Heart left ventricle (tissue), 16 donors: ENCODE measurements around the gene EGFL8. TPM values are rescaled to one million over a fixed set of nuclear protein-coding genes. Genes with fewer than 3 reads are reported as not detected.

Source experiments
- ATAC-seq, 4 donors: fragments of 200-7000 bp; cut with Tn5 transposase; one replicate each; pipeline ENCODE4 v1.9.1; 2020 to 2022; ENCODE audit warnings: moderate library complexity in 4 of 4, mild to moderate bottlenecking in 3 of 4, moderate number of reproducible peaks in 1 of 4
- DNase-seq, 5 donors: peaks; one replicate each; pipeline ENCODE4 v3.0.0-alpha.2; 2020
- H3K27ac ChIP-seq, 12 donors: fragments of 200-600 bp; sonication (generic) in 4 of 12; one replicate each; pipeline versions ENCODE4 v1.5.0 to v1.8.0; 2016 to 2022; ENCODE audit warnings: mild to moderate bottlenecking in 2 of 12
- H3K27me3 ChIP-seq, 9 donors: fragments of 200-600 bp; sonication (generic) in 2 of 9; one replicate each; pipeline versions ENCODE4 v1.5.1 to v1.8.0; 2016 to 2022; ENCODE audit warnings: mild to moderate bottlenecking in 3 of 9
- H3K36me3 ChIP-seq, 9 donors: fragments of 200-600 bp; sonication (generic) in 2 of 9; one replicate each; pipeline versions ENCODE4 v1.5.0 to v1.8.0; 2018 to 2022; ENCODE audit warnings: mild to moderate bottlenecking in 2 of 9
- H3K4me1 ChIP-seq, 12 donors: fragments of 200-600 bp; sonication (generic) in 4 of 12; one replicate each; pipeline versions ENCODE4 v1.5.0 to v1.8.0; 2016 to 2022; ENCODE audit warnings: mild to moderate bottlenecking in 3 of 12
- H3K4me3 ChIP-seq, 12 donors: fragments of 200-600 bp; sonication (generic) in 4 of 12; one replicate each; pipeline versions ENCODE4 v1.5.0 to v1.8.0; 2017 to 2022; ENCODE audit warnings: mild to moderate bottlenecking in 9 of 12, moderate library complexity in 4 of 12
- H3K9me3 ChIP-seq, 12 donors: fragments of 200-600 bp; sonication (generic) in 4 of 12; one replicate each; pipeline versions ENCODE4 v1.5.0 to v1.8.0; 2016 to 2022; ENCODE audit warnings: mild to moderate bottlenecking in 1 of 12
- CTCF ChIP-seq, 12 donors: fragments of 200-600 bp; sonication (generic) in 4 of 12; IDR thresholded peaks; one replicate each; pipeline versions ENCODE4 v1.5.0 to v1.8.0; 2018 to 2022; ENCODE audit warnings: antibody characterized with exemption in 12 of 12, mild to moderate bottlenecking in 5 of 12
- POLR2A ChIP-seq, 2 donors: fragments of 450-650 bp; IDR thresholded peaks; one replicate each; pipeline ENCODE4 v1.6.1; 2017; ENCODE audit warnings: antibody characterized with exemption in 2 of 2, mild to moderate bottlenecking in 2 of 2, moderate library complexity in 2 of 2
- WGBS, 4 donors: extraction: QIAGEN DNeasy Blood & Tissue Kit in 2 of 4; methylation state at CpG; one replicate each; pipeline versions ENCODE4 v1.1.5 to v1.1.7; 2013 to 2018; 5-methylcytosine and 5-hydroxymethylcytosine counted together
- intact Hi-C, 10 donors: fragments of 100-400 bp; cut with DNase I; formaldehyde crosslinking; loops; one replicate each; pipeline versions ENCODE4 v1.11.1 to v1.14.2; 2022
- polyA plus RNA-seq, 2 donors: library from polyadenylated mRNA; stranded (reverse); fragments of 200-250 nt; gene quantifications; one replicate each; pipeline ENCODE4 v1.2.3, GENCODE V29; 2013
- total RNA-seq, 9 donors: library from RNA; depleted of rRNA in 2 of 9; stranded (reverse); fragments of >200 nt in 2 of 9; fragmentation: NEBNext Ultra II Directional in 3 of 9; extraction: Animal tissue kit (Norgen Biotek cat#: 25700) in 3 of 9; gene quantifications; one replicate each; pipeline versions ENCODE4 v1.1.0 to v1.2.4, GENCODE V29; 2016 to 2023
- donor health status: ischemic (EF 13 %, LVEDD 7.1; RV severe dilation, severe dysfunction).
- donor health status: healthy with polysubstance abuse.
- donor health status: DM: no; HTN: yes; CAD: no.
- donor health status: DM: no; HTN: no; CAD: no.
- donor health status: ischemic (EF 25% LVEDD 6.9; RV normal size, moderate dysfunction).
- donor health status: ischemic (EF 25% LVEDD 5.7; RV mildly dilated, moderate dysfunction).
- donor health status: healthy.
- donor health status: DM: yes; HTN: yes; CAD: no.
- donor health status: ischemic (EF 35%, LVEDD 5.7; RV mildly dilated, moderate dysfunction).
- donor health status: nonischemic (EF 11% LVEDD 7.7; RV severe dilation, severe dysfunction).
- donor health status: DM: yes; HTN: yes; CAD: no.
- donor health status: PGD.
- donor health status: ischemic (EF 29% LVEDD 5.4; RV normal size, mild dysfunction).
- donor health status: nonischemic (EF 23%, LVEDD 6.1; RV moderate dilation, normal function).

EGFL8 gene
- total and polyA plus RNA-seq, 11 donors, result 2.4 to 11.2 (median 6.1) TPM

DNA sequence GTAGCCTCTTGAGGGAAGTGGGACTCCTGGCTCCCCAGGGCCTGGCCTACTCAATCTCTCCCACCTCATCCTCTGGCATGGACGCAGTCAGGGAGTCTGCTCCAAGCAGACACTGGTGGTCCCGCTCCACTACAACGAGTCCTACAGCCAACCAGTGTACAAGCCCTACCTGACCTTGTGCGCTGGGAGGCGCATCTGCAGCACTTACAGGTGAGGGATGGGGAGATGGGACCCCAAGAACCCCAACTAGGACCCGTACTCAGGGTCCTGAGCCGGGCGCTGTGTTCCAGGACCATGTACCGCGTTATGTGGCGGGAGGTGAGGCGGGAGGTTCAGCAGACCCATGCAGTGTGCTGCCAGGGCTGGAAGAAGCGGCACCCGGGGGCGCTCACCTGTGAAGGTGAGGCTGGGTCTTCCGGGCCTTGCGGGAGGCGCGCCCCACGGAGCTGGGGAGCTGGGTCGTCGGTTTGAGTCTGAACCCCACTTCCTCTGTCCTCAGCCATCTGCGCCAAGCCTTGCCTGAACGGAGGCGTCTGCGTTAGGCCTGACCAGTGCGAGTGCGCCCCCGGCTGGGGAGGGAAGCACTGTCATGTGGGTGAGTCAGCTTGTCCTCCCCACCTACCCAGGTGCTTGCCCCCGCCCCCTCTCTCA lies 2.1 kb downstream of the EGFL8 start:
- Histone ChIP-seq H3K4me1 (no peaks in the 10 kb centered on the region), H3K4me3 (no peak overlapping the region), H3K27me3 (no peaks in the 10 kb centered on the region), H3K9me3 (no peaks in the 10 kb centered on the region), H3K36me3 (peaks cover 0 to 86% (median 67%) of the 10 kb centered on the region in 9 donors), H3K27ac (peak overlapping the region in 1 of 12 donors; percentile 15)
- TF ChIP-seq POLR2A (IDR thresholded peaks at IDR 0.05), result no peak
- TF ChIP-seq CTCF (IDR thresholded peaks at IDR 0.05), result no peak
- ATAC-seq (no peak), DNase-seq (peak in 1 of 5 donors; percentile 65)
- 77 to 90% (median 82%) methylated on average over 30 of the region's 30 CpGs for WGBS, 4 donors
- intact Hi-C loops, result loop anchor here in 1 of 10 donors (5.0 kb wide), 1 partner anchor 44 kb away; no protein-coding TSS in a partner anchor

GRCh38 chr6:32167154-32167760 lies 2.9 kb downstream of the EGFL8 start:
- peaks cover 0 to 79% (median 60%) of the 10 kb centered on the region in 9 donors for H3K36me3 ChIP-seq
- no peaks in the 10 kb centered on the region for H3K27me3 ChIP-seq
- no peaks in the 10 kb centered on the region for H3K4me1 ChIP-seq
- intact Hi-C loops, result loop anchor here in 1 of 10 donors (5.0 kb wide), 1 partner anchor 45 kb away; no protein-coding TSS in a partner anchor
- no peaks in the 10 kb centered on the region for H3K9me3 ChIP-seq
- H3K27ac ChIP-seq, result peak overlapping the region in 2 of 12 donors; percentile 8 to 38
- no peak for DNase-seq
- ATAC-seq, result no peak
- no peak overlapping the region for H3K4me3 ChIP-seq
- WGBS, 4 donors, result 81 to 86% (median 83%) methylated on average over 29 to 32 of the region's 32 CpGs
- TF ChIP-seq POLR2A (IDR thresholded peaks at IDR 0.05), result no peak
- TF ChIP-seq CTCF (IDR thresholded peaks at IDR 0.05), result no peak

- H3K4me1 ChIP-seq, result peaks cover 0 to under 1% (median 0%) of the 10 kb centered on the region in 12 donors
- H3K4me3 ChIP-seq, result no peak overlapping the region
- no peak for ATAC-seq
- intact Hi-C loops, result loop anchor here in 1 of 10 donors (5.0 kb wide), 1 partner anchor 46 kb away; no protein-coding TSS in a partner anchor
- no peak for DNase-seq
- no peaks in the 10 kb centered on the region for H3K27me3 ChIP-seq
- H3K27ac ChIP-seq, result peak overlapping the region in 2 of 12 donors; percentile 9 to 38
- H3K9me3 ChIP-seq, result no peaks in the 10 kb centered on the region
- H3K36me3 ChIP-seq, result peaks cover 0 to 74% (median 55%) of the 10 kb centered on the region in 9 donors
- WGBS, 4 donors, result 38 to 63% (median 45%) methylated on average over 6 of the region's 6 CpGs
- TF ChIP-seq CTCF (IDR thresholded peaks at IDR 0.05), result no peak
- TF ChIP-seq POLR2A (IDR thresholded peaks at IDR 0.05), result no peak
Measured at GRCh38 chr6:32167761-32168262, 3.4 kb downstream of the EGFL8 start.

DNA sequence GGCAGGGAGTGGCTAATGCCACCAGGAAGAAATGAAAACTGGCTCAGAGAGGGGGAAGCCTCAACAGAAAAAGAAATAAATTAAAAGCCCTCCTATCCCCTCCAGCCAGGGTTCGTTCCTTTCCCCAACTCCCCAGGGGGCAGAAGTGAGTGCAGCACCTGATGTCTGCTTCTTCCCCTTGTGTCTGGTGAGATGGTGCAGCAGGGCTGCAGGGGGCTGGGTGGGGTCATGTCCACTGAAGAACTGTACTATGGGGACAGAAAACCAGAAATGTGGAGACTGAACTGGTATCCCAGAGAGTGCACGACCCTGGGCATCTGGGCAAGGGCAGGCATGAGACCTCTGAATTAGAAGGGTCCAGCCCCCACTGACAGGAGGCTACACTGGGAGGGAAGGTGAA lies 4.0 kb downstream of the EGFL8 start:
- Histone ChIP-seq H3K36me3 (peaks cover 0 to 69% (median 55%) of the 10 kb centered on the region in 9 donors), H3K27ac (peak overlapping the region in 2 of 12 donors; percentile 9 to 38)
- no peak for ATAC-seq

More for the DNA sequence above, 4.0 kb downstream of the EGFL8 start:
- no peak overlapping the region for H3K4me3 ChIP-seq
- DNase-seq, result peak in 1 of 5 donors; percentile 14
- TF ChIP-seq CTCF (IDR thresholded peaks at IDR 0.05) (no peak), POLR2A (IDR thresholded peaks at IDR 0.05) (no peak)
- H3K9me3 ChIP-seq, result no peaks in the 10 kb centered on the region
- intact Hi-C loops, result loop anchor here in 1 of 10 donors (5.0 kb wide), 1 partner anchor 46 kb away; no protein-coding TSS in a partner anchor
- no peaks in the 10 kb centered on the region for H3K27me3 ChIP-seq
- 61 to 77% (median 66%) methylated on average over 1 to 2 of the region's 2 CpGs for WGBS, 4 donors
- H3K4me1 ChIP-seq, result peaks cover 0 to 6% (median 0%) of the 10 kb centered on the region in 12 donors
